Breast epithelium (tissue), 3 donors: ENCODE measurements around the gene ATF3.

Experiments
- POLR2A ChIP-seq: fragments of 450-650 bp; IDR thresholded peaks from one replicate; pipeline ENCODE4 v1.6.1; 2016; ENCODE audit warnings: antibody characterized with exemption, mild to moderate bottlenecking, moderate library complexity
- POLR2AphosphoS5 ChIP-seq, 3 donors: sonication (generic); formaldehyde crosslinking; IDR thresholded peaks; one replicate each; pipeline ENCODE4 v1.6.1; 2017; ENCODE audit warnings: antibody characterized with exemption in 3 of 3
- TF ChIP-seq, protein P1 (sequence below), 3 donors: fragments of 450-650 bp; IDR thresholded peaks; one replicate each; pipeline ENCODE4 v1.5.1; 2016 to 2017; ENCODE audit warnings: antibody characterized with exemption in 3 of 3, mild to moderate bottlenecking in 3 of 3, moderate library complexity in 3 of 3

DNA sequence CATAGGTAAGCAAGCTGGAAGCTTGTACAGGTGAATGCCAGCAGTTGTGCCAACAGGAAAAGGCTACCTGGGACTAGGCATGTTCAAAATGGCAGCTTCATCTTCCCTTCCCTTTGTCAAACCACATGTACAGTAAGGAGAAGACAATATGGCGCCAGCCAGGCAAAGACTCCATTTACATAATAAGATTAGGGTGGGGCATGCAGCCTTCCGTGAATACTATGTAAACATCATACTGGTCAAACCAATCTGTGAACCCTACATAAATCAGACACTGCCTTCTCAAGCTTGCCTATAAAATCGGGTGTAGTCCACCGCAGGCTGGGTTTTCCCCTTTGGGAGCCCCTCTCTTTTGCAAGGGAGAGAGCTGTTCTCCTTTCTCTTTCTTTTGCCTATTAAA is 24.6 kb downstream of the ATF3 start:
- TF ChIP-seq, protein P1, sequence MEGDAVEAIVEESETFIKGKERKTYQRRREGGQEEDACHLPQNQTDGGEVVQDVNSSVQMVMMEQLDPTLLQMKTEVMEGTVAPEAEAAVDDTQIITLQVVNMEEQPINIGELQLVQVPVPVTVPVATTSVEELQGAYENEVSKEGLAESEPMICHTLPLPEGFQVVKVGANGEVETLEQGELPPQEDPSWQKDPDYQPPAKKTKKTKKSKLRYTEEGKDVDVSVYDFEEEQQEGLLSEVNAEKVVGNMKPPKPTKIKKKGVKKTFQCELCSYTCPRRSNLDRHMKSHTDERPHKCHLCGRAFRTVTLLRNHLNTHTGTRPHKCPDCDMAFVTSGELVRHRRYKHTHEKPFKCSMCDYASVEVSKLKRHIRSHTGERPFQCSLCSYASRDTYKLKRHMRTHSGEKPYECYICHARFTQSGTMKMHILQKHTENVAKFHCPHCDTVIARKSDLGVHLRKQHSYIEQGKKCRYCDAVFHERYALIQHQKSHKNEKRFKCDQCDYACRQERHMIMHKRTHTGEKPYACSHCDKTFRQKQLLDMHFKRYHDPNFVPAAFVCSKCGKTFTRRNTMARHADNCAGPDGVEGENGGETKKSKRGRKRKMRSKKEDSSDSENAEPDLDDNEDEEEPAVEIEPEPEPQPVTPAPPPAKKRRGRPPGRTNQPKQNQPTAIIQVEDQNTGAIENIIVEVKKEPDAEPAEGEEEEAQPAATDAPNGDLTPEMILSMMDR (IDR thresholded peaks at IDR 0.05): no peak
- TF ChIP-seq POLR2A (no peak), POLR2AphosphoS5 (IDR thresholded peaks at IDR 0.05) (no peak)
